A673 (cell line): ENCODE measurements around the gene ATP2B3.

Experiments
- EZH2 ChIP-seq: fragments of 200-600 bp; sonication (generic); IDR thresholded peaks from 2 replicates; pipeline ENCODE4 v1.6.1; 2017; ENCODE audit warnings: borderline replicate concordance, low read depth, mild to moderate bottlenecking, mixed read lengths, antibody characterized with exemption, low read length; ENCODE audit not compliant: poor library complexity, severe bottlenecking
- TF ChIP-seq, protein P1 (sequence below): fragments of 300-800, 200-600 bp; sonication (generic); conservative IDR thresholded peaks from 2 replicates; pipeline ENCODE4 v1.5.1; 2017; ENCODE audit warnings: low read depth, mild to moderate bottlenecking, antibody characterized with exemption, low read length, moderate library complexity, mixed read lengths

DNA sequence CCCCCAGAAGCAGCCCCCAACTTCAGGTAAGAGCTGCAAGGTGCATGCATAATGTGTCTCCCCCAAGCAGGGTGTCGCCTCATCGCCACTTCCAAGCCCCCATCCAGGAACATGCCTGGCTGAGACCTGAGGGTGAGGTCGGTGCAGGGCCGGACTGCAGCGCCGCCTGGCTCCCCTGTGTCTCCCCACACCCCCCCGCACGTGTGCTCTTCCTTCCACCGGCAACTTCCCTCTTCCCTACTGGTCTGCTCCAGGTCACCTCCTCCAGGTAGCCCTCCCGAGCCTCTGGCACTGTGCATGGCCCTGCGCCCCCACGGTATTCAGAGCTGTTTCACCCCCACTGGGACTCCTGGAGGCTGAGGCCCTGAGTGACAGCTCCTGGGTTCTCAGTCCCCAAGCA lies 24.9 kb upstream of the ATP2B3 start:
- TF ChIP-seq, protein P1, sequence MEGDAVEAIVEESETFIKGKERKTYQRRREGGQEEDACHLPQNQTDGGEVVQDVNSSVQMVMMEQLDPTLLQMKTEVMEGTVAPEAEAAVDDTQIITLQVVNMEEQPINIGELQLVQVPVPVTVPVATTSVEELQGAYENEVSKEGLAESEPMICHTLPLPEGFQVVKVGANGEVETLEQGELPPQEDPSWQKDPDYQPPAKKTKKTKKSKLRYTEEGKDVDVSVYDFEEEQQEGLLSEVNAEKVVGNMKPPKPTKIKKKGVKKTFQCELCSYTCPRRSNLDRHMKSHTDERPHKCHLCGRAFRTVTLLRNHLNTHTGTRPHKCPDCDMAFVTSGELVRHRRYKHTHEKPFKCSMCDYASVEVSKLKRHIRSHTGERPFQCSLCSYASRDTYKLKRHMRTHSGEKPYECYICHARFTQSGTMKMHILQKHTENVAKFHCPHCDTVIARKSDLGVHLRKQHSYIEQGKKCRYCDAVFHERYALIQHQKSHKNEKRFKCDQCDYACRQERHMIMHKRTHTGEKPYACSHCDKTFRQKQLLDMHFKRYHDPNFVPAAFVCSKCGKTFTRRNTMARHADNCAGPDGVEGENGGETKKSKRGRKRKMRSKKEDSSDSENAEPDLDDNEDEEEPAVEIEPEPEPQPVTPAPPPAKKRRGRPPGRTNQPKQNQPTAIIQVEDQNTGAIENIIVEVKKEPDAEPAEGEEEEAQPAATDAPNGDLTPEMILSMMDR, result no peak
- no peak for TF ChIP-seq EZH2
